Stimulated activated CD4-positive, alpha-beta T cell treated with anti-CD3 and anti-CD28 coated beads, Interleukin-4, amount 100 ng/mL, for 4 hours (primary cell): ENCODE results near the gene MAP2.

ENCODE experiments used
- DNase-seq, 2 experiments: peaks; one replicate each; pipeline ENCODE4 v3.0.0-alpha.2; 2020

MAP2 gene

DNA sequence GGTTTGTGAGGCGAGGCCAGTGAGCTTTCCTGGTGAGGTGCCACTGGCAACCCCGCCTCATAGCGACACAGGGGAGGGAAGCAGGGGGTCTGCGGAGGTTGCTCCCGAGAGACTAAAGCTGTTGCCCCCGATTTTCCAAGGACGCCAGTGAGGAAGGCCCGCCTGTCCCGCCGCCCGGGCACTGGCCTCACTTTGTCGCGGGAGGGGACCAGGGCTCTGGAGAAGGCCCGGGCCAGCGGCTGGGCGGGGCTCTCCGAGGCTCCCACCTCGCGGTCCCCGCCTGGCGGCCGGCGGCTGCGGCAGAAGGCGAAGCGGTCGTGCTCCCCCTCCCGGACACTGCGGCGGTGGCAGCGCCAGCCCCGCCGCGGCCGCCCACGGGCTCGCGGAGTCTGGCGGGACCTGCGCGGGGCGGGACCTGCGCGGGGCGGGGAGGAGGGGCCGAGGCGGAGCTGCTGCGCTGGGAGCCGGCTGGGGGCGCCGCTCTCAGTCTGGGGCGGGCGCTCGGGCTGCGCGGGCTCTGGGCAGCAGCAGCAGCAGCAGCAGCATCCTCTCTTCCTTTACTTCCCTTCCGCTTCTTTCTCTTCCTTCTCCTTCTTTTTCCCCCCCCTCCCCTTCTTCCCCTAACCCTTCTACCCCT lies at the start of gene MAP2:
Gene MAP2 (plus strand): TSS at position 486 of the 637 bp plus-strand sequence. CDS start 229,124 bp downstream, outside the sequence.
- peak; percentile 53 to 58 for DNase-seq

DNA sequence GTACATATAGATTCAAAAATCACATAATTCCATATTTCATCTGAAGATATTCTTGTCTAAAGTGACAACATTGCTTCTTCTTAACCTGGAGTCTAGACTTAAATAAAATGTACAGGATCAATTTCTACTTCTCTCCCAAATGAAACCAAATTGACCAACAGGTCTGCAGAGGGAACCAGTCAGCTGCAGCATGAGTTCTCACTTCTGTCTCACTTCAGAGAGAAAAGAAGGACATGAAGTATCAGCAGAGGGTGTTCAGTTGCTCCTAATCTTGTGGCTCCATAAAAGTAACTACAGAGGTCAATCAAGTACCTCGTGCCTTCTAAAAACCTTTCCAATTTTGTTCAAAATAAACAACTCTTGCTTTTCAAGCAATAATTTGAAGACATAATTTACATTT lies 47.2 kb upstream of the MAP2 start:
- no peak for DNase-seq

- DNase-seq: no peak
Observed at GRCh38 chr2:209380293-209380692, 43.6 kb upstream of the MAP2 start.

DNA sequence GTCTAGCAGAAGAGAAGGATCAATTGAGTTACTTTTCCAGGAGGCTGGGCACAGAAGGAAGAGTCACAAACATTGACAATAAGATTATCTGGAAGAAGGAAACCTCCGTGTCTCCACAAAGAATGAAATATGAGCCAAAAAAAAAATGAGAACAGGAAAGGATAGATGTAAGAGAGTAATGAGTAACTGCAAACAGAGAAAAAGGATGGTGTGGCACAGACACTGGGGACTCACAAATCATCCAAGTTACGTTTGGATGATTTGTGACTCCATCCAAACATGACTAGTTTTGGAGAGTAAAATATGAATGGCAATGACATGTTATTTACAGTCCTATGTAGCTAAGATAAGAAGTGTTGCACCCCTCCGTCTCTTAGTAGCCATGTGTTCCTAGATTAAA lies 42.8 kb upstream of the MAP2 start:
- no peak for DNase-seq

- DNase-seq: no peak
Observed at GRCh38 chr2:209382775-209383174, 41.1 kb upstream of the MAP2 start.

DNA sequence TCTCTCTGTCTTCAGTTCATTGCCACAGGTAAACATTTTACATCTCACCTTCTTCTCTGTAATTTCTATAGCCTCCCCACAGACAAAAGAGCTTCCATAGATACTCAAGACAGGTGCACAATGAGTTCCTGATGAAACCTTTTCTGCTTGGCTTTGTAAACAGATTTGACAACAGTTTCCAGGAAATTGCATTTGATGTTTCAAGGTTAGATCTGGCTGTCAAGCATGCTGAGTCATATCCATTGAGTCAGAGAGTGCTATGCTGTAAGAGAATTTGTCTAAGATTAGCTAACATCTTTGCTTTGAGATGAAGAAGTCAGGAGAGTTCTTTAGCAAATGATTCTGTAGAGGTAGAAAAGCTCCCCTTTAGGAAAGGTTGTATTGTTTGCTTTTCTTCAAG lies 40.6 kb upstream of the MAP2 start:
- DNase-seq: no peak

DNA sequence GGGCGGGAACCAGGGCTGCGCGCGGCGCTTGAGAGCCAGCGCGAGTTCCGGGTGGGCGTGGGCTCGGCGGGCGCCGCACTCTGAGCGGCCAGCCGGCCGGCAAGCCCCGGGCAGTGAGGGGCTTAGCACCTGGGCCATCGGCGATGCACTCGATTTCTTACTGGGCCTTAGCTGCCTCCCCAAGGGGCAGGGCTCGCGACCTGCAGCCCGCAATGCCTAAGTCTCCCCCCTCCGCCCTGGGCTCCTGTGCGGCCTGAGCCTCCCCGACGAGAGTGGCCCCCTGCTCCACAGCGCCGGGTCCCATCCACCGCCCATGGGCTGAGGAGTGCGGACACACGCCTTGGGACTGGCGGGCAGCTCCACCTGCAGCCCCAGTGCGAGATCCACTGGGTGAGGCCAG lies 36.5 kb upstream of the MAP2 start:
- DNase-seq: no peak

GRCh38 chr2:209388446-209389037 lies 35.3 kb upstream of the MAP2 start:
- DNase-seq: no peak

GRCh38 chr2:209389171-209389618 lies 34.7 kb upstream of the MAP2 start:
- DNase-seq: no peak

DNA sequence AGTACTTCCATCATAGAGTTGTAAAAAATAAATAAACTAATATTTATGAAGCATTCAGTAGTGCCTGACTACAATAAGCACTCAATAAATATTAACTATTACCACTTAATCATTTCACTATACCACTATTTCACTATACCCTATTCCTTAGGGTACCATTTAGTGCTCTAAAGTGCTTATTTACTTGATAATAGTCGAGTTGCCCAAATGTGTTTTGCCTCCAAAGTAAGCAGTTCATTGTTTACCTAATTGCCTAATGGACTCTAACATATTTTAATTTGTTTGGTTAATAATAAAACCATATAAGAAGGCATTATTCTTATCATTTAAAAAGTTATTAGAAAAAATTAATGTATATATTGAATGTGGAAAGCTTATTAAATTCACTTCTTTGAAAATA lies 33.0 kb upstream of the MAP2 start:
- DNase-seq: no peak

GRCh38 chr2:209391776-209392401 lies 32.0 kb upstream of the MAP2 start:
- no peak for DNase-seq

- no peak for DNase-seq
Observed at GRCh38 chr2:209395229-209395628, 28.6 kb upstream of the MAP2 start.

GRCh38 chr2:209395652-209396051 lies 28.2 kb upstream of the MAP2 start:
- DNase-seq: no peak

DNA sequence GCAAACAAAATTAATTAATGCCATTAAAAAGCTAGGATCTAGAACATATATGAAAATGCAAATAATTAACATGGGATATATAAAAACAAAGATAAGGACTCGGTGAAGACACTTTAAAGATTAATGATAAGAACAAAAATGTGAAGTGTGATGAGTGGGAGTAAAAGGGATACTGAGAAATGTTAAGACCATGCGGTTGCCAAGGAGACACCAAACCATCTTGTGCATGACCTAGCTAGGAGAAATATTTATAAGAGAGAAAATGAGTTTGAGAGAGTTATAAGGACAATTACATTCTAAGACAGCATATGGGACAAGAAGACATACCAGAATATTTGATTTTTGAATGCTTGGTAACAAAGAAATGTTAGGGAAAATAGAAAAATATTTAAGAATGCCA lies 25.4 kb upstream of the MAP2 start:
- no peak for DNase-seq

GRCh38 chr2:209401788-209402187 lies 22.1 kb upstream of the MAP2 start:
- no peak for DNase-seq

DNA sequence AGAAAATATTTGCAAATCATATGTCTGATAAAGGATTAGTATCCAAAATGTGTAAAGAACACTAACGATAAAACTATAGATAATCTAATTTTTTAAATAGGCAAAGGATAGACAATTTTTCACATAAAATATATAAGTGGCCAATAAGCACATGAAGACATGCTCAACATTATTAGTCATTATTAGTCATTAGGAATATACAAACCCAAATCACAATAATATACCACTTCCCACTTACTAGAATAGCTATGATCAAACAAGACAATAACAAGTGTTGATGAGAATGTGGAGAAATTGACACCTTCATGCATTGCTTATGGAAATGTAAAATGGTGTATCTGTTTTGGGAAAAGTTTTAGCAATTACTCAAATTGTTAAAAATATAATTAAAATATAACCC lies 12.6 kb upstream of the MAP2 start:
- no peak for DNase-seq

- no peak for DNase-seq
Observed at GRCh38 chr2:209411718-209412117, 12.1 kb upstream of the MAP2 start.

DNA sequence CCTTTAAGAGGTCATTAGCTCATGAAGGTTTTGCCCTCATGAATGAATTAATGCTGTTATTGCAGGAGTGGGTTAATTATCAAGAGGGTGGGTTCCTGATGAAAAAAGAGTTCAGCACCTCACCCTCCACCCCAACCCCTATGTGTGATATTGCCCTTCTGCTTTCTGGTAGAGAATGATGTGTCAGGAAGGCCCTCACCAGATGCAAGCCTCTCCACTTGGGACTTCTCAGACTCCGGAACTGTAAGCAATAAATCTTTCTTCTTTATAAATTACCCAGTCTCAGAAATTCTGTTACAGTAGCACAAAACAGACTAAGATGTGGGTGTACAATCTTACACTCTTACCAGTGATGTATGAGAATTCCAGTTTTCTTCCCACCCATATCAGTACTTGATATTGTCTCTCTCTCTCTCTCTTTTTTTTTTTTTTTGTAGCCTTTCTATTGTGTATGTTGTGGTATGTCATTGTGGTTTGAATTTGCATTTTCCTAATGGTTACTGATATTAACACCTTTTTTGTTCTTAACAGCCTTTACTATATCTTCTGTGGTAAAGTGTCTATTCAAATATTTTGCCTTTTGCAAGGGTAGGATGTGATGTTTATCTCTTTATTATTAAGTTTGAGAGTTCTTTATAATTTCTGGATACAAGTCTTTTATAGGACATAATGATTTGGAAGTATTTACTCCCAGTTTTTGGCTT lies 10.4 kb upstream of the MAP2 start:
- no peak for DNase-seq

GRCh38 chr2:209416913-209417312 lies 6.9 kb upstream of the MAP2 start:
- DNase-seq: no peak

- no peak for DNase-seq
Observed at GRCh38 chr2:209422191-209422754, 1.6 kb upstream of the MAP2 start.

GRCh38 chr2:209424199-209424701 lies 403 bp downstream of the MAP2 start:
- DNase-seq: no peak

DNA sequence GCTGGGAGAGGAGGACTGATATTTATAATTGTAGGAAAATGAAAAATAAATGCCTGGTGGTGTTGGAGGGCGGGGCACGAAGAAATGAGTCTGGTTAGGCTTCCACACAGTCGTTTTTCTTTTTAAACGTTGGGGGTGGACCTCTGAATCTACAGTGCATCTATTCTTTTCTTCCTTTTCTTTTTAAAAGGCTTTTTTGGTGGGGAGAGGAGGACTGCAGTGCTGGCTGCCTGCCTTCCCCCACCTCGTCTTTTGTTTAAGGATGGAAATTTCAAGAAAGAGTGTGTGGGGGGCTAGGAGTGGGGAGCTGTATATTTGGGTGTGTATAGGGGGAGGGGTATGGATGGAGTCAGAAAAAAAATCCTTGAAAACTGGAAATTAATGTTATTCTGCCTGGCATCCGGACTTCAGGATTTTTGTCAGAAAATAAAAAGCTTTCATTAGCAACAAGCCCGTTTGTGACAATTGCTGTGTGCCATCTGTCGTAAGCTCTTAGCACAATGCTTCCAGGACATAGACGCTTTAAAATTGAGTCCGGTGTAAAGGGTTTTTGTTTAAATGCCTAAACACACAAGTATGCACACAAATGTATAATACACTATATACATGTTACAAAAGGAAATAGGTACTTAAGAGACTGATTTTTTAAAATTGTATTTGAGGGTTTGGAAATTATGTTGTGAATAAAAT lies 1.1 kb downstream of the MAP2 start:
- DNase-seq: no peak
